OCI-LY7 (cell line): ENCODE data around the gene ARPC5.

Experiments
- EZH2phosphoT487 ChIP-seq: fragments of 200-600 bp; sonication (generic); IDR thresholded peaks from 2 replicates; pipeline ENCODE4 v1.6.1; 2018; ENCODE audit warnings: low read depth, borderline replicate concordance, mild to moderate bottlenecking, mixed run types, antibody characterized with exemption, low read length, moderate library complexity, mixed read lengths
- TF ChIP-seq, protein P1 (sequence below): fragments of 200-600 bp; sonication (generic); conservative IDR thresholded peaks from 2 replicates; pipeline ENCODE4 v1.5.1; 2014; ENCODE audit warnings: mild to moderate bottlenecking, antibody characterized with exemption, low read length, moderate library complexity, mixed read lengths

DNA sequence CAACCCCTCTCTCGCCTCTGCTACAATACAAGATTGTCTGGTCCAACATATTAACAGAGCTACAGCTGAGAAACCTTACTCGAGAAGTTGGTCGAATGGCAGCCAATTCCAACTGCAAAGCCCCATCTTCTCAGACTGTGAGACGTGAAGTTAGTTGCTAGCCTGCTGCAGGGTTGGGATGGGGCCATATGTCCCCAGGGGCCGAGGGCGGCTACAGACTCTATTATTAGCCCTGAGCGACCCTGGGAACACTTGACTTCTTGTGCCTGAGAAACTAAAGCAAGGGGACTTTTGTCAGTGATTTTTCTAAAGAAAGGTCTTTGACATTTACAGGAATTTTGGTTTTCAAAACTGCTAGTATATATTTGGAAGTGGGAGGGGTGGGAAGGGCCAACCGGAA lies 59.0 kb downstream of the ARPC5 start:
- TF ChIP-seq, protein P1, sequence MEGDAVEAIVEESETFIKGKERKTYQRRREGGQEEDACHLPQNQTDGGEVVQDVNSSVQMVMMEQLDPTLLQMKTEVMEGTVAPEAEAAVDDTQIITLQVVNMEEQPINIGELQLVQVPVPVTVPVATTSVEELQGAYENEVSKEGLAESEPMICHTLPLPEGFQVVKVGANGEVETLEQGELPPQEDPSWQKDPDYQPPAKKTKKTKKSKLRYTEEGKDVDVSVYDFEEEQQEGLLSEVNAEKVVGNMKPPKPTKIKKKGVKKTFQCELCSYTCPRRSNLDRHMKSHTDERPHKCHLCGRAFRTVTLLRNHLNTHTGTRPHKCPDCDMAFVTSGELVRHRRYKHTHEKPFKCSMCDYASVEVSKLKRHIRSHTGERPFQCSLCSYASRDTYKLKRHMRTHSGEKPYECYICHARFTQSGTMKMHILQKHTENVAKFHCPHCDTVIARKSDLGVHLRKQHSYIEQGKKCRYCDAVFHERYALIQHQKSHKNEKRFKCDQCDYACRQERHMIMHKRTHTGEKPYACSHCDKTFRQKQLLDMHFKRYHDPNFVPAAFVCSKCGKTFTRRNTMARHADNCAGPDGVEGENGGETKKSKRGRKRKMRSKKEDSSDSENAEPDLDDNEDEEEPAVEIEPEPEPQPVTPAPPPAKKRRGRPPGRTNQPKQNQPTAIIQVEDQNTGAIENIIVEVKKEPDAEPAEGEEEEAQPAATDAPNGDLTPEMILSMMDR = no peak
- TF ChIP-seq EZH2phosphoT487 = no peak
